ENCODE results near the gene PPOX. TPM values are rescaled to one million over a fixed set of nuclear protein-coding genes. Genes with fewer than 3 reads are reported as not detected.

Gene PPOX
- total RNA-seq, 4 donors from 2014 or later, result 2.8 to 19.2 (median 11.8) TPM

DNA sequence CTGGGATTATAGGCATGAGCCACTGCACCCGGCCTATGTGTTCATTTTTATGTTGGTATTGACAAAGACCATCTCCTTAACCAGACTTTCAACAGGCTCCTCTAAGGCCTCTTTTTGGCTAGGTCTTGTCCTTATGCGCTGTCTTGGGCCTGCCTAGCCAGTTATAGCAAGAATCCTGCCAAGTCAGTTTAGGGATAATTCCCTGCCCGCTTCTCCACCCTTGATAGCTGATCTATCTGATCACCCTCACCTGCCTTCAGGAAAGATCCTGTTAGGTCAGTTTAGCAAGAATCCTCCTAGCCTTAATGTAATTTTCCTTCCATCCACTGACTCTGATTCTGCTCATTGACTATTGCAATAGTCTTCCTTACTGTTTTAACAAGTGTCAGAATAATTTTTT lies 13.5 kb downstream of the PPOX start:
- Histone ChIP-seq H3K9me3 (no peaks in the 10 kb centered on the region), H3K4me3 (no peak overlapping the region), H3K27me3 (no peaks in the 10 kb centered on the region), H3K36me3 (peaks cover 0 to 3% (median 0%) of the 10 kb centered on the region in 4 donors), H3K4me1 (peaks cover 0 to 34% (median 16%) of the 10 kb centered on the region in 4 donors), H3K27ac (no peak overlapping the region)
- intact Hi-C loops (cut with DNase I; ENCODE audit: low total_unique reads), result no loop called here
- DNase-seq, result no peak
- 96 to 100% methylated on average over 1 to 3 of the region's 3 CpGs for WGBS, 2 donors (ENCODE audit: low coverage in 1 of 2)
- TF ChIP-seq EP300 (IDR thresholded peaks at IDR 0.05; ENCODE audit: low read depth), result no peak
- TF ChIP-seq, protein P1, sequence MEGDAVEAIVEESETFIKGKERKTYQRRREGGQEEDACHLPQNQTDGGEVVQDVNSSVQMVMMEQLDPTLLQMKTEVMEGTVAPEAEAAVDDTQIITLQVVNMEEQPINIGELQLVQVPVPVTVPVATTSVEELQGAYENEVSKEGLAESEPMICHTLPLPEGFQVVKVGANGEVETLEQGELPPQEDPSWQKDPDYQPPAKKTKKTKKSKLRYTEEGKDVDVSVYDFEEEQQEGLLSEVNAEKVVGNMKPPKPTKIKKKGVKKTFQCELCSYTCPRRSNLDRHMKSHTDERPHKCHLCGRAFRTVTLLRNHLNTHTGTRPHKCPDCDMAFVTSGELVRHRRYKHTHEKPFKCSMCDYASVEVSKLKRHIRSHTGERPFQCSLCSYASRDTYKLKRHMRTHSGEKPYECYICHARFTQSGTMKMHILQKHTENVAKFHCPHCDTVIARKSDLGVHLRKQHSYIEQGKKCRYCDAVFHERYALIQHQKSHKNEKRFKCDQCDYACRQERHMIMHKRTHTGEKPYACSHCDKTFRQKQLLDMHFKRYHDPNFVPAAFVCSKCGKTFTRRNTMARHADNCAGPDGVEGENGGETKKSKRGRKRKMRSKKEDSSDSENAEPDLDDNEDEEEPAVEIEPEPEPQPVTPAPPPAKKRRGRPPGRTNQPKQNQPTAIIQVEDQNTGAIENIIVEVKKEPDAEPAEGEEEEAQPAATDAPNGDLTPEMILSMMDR (IDR thresholded peaks at IDR 0.05), result no peak
- no peak for TF ChIP-seq POLR2AphosphoS5 (IDR thresholded peaks at IDR 0.05)
- no peak for TF ChIP-seq POLR2A (IDR thresholded peaks at IDR 0.05)
- in situ Hi-C loops (cut with MboI; ENCODE audit: low pct_ligation_motif_present in 1 of 4, low pct_unique_long_range_greater_than_20kb in 1 of 4, low sequenced_read_pairs in 3 of 4), result no loop called here

DNA sequence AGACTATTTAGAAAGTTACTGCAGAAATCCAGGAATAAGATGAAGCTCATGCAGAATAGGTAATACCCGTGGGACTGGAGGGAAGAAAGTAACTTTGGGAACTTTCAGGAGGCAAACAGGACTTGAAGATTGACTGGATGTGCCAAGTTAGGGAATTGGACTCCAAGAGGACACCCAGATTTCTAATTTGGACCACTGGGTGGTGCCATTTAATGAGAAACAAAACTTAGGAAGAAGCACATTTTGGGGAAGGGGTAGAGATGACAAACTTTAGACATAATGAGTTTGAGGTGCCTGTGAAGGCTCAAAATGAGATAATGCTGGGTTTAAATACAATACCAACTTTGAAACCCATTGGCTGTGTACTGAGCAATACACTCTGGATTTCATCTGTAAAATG lies 14.4 kb downstream of the PPOX start:
- in situ Hi-C loops (cut with MboI; ENCODE audit: low pct_ligation_motif_present in 1 of 4, low pct_unique_long_range_greater_than_20kb in 1 of 4, low sequenced_read_pairs in 3 of 4) (no loop called here), intact Hi-C loops (cut with DNase I; ENCODE audit: low total_unique reads) (no loop called here)
- Histone ChIP-seq H3K36me3 (no peaks in the 10 kb centered on the region), H3K27me3 (no peaks in the 10 kb centered on the region), H3K4me3 (no peak overlapping the region), H3K9me3 (no peaks in the 10 kb centered on the region), H3K4me1 (peaks cover 0 to 36% (median 15%) of the 10 kb centered on the region in 4 donors), H3K27ac (no peak overlapping the region)
- TF ChIP-seq POLR2A (IDR thresholded peaks at IDR 0.05) (no peak), EP300 (IDR thresholded peaks at IDR 0.05; ENCODE audit: low read depth) (no peak), POLR2AphosphoS5 (IDR thresholded peaks at IDR 0.05) (no peak)
- TF ChIP-seq, protein P1 (IDR thresholded peaks at IDR 0.05), result no peak
- 20 to 81% methylated on average over 1 of the region's 1 CpG for WGBS, 2 donors (ENCODE audit: low coverage in 1 of 2)
- no peak for DNase-seq

DNA sequence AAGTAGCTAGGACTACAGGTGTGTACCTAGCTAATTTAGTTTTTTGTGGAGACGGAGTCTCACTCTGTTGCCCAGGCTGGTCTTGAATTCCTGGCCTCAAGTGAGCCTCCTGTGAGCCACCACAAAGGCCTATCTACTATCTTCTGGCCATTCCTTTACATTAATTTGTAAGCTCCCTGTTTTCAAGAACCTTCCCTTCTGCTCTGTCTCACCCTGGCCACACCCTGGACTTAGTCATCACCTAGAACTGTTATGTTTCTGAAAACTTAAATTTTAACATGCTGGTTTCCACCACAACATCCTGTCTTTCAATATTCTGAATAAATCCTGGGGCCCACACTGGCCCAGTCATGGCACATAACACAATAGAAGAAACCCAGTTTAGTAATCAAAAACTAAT lies 16.0 kb downstream of the PPOX start:
- intact Hi-C loops (cut with DNase I; ENCODE audit: low total_unique reads), result no loop called here
- in situ Hi-C loops (cut with MboI; ENCODE audit: low pct_ligation_motif_present in 1 of 4, low pct_unique_long_range_greater_than_20kb in 1 of 4, low sequenced_read_pairs in 3 of 4), result no loop called here

DNA sequence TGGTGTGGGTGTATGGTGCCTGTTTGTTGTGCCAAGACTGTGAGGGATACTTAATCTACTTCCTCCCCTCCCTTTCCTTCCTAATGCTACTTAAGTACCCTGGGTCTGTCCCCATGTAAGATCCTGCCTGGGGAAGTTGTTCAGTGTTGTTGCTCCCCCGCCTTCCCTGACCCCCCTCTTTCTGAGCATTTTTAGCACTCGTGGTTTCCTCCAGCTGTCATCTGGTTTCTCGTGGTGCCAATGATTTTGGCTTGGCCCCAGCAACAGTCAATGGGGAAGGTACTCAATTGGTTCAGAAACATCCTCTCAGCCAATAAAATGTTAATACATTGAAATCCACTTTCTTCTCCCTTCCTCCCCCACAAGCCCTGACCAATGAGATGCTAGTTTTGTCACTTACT lies 19.1 kb downstream of the PPOX start:
- WGBS, 2 donors (ENCODE audit: low coverage in 1 of 2), result 16 to 26% methylated on average over 3 of the region's 3 CpGs
- peak; percentile 83 for DNase-seq
- intact Hi-C loops (cut with DNase I; ENCODE audit: low total_unique reads), result no loop called here
- H3K36me3 ChIP-seq, result no peaks in the 10 kb centered on the region
- H3K4me3 ChIP-seq, result no peak overlapping the region
- H3K9me3 ChIP-seq, result no peaks in the 10 kb centered on the region
- no peaks in the 10 kb centered on the region for H3K27me3 ChIP-seq
- in situ Hi-C loops (cut with MboI; ENCODE audit: low pct_ligation_motif_present in 1 of 4, low pct_unique_long_range_greater_than_20kb in 1 of 4, low sequenced_read_pairs in 3 of 4), result no loop called here
- peaks cover 0 to 27% (median 0%) of the 10 kb centered on the region in 4 donors for H3K4me1 ChIP-seq
- peak overlapping the region; percentile 70 to 76 (median 72) for H3K27ac ChIP-seq
- TF ChIP-seq POLR2A (IDR thresholded peaks at IDR 0.05) (no peak), POLR2AphosphoS5 (IDR thresholded peaks at IDR 0.05) (peak in 1 of 3 donors; percentile 17)

More for the DNA sequence above, 16.0 kb downstream of the PPOX start:
- 87% methylated on average over 1 of the region's 1 CpG; no CpG with 5 or more reads in 1 of the 2 donors for WGBS, 2 donors (ENCODE audit: low coverage in 1 of 2)
- peak overlapping the region; percentile 32 to 66 (median 53) for H3K27ac ChIP-seq
- no peaks in the 10 kb centered on the region for H3K27me3 ChIP-seq
- TF ChIP-seq, protein P1 (IDR thresholded peaks at IDR 0.05), result no peak
- no peak for TF ChIP-seq POLR2A (IDR thresholded peaks at IDR 0.05)
- TF ChIP-seq EP300 (IDR thresholded peaks at IDR 0.05; ENCODE audit: low read depth), result no peak
- no peak for TF ChIP-seq POLR2AphosphoS5 (IDR thresholded peaks at IDR 0.05)
- no peaks in the 10 kb centered on the region for H3K9me3 ChIP-seq
- H3K4me1 ChIP-seq, result peaks cover 0 to 34% (median 3%) of the 10 kb centered on the region in 4 donors
- DNase-seq, result no peak
- H3K36me3 ChIP-seq, result no peaks in the 10 kb centered on the region
- H3K4me3 ChIP-seq, result no peak overlapping the region
